Stomach (tissue), 9 donors: ENCODE data around the gene RAB22A. TPM values are rescaled to one million over a fixed set of nuclear protein-coding genes. Genes with fewer than 3 reads are reported as not detected.

ENCODE experiments used
- DNase-seq, 2 donors: peaks; one replicate each; pipeline versions ENCODE4 v3.0.0 to v3.0.0-alpha.2; 2013 to 2019
- H3K27ac ChIP-seq, 5 donors: fragments of 200-600 bp in 4 of 5; sonication (generic) in 4 of 5; one replicate each; pipeline ENCODE4 v1.5.1; 2013 to 2019; ENCODE audit warnings: mild to moderate bottlenecking in 1 of 5, moderate library complexity in 1 of 5
- H3K27me3 ChIP-seq, 3 donors: fragments of 200-600 bp; sonication (generic); one replicate each; pipeline ENCODE4 v1.5.1; 2017 to 2019; ENCODE audit warnings: mixed run types in 1 of 3
- H3K36me3 ChIP-seq, 4 donors: fragments of 200-600 bp; sonication (generic); 1 replicate in 3 of 4; 2 replicates in 1 of 4; pipeline ENCODE4 v1.5.1; 2016 to 2019
- H3K4me1 ChIP-seq, 4 donors: fragments of 200-600 bp; sonication (generic); one replicate each; pipeline ENCODE4 v1.5.1; 2016 to 2019
- H3K4me3 ChIP-seq, 4 donors: fragments of 200-600 bp; sonication (generic) in 3 of 4; one replicate each; pipeline ENCODE4 v1.5.1; 2016 to 2019; ENCODE audit warnings: mild to moderate bottlenecking in 1 of 4
- H3K9me3 ChIP-seq, 4 donors: fragments of 200-600 bp; sonication (generic); one replicate each; pipeline ENCODE4 v1.5.1; 2016 to 2019
- EP300 ChIP-seq: sonication (generic); formaldehyde crosslinking; IDR thresholded peaks from one replicate; pipeline ENCODE4 v1.6.1; 2017; ENCODE audit warnings: antibody characterized with exemption
- POLR2A ChIP-seq, 4 donors: fragments of 450-650 bp; IDR thresholded peaks; one replicate each; pipeline ENCODE4 v1.6.1; 2016; ENCODE audit warnings: antibody characterized with exemption in 4 of 4, control low read depth in 2 of 4, mild to moderate bottlenecking in 1 of 4, moderate library complexity in 1 of 4
- POLR2AphosphoS5 ChIP-seq, 3 donors: sonication (generic); formaldehyde crosslinking; IDR thresholded peaks; one replicate each; pipeline ENCODE4 v1.6.1; 2016; ENCODE audit warnings: antibody characterized with exemption in 3 of 3
- WGBS, 5 donors: extraction: QIAGEN DNeasy Blood & Tissue Kit in 3 of 5; methylation state at CpG; one replicate each; pipeline versions ENCODE4 v1.1.5 to v1.1.7; 2013 to 2018; 5-methylcytosine and 5-hydroxymethylcytosine counted together
- intact Hi-C: fragments of 100-400 bp; cut with DNase I; formaldehyde crosslinking; loops from one replicate; pipeline ENCODE4 v1.15.1; 2023; ENCODE audit warnings: low total_unique reads
- polyA plus RNA-seq, 3 donors: library from polyadenylated mRNA; stranded (reverse); fragments of 200-250 nt; gene quantifications; one replicate each; pipeline ENCODE4 v1.2.3, GENCODE V29; 2013
- total RNA-seq, 5 donors: library from RNA; depleted of rRNA; stranded (reverse); fragments of >200 nt; gene quantifications; one replicate each; pipeline versions ENCODE4 v1.1.0 to v1.2.3, GENCODE V29; 2014 to 2016
- TF ChIP-seq, protein P1 (sequence below), 7 experiments: fragments of 450-650 bp in 4 of 7; fragments of 200-600 bp in 3 of 7; sonication (generic) in 3 of 7; IDR thresholded peaks; one replicate each; pipeline ENCODE4 v1.5.1; 2016 to 2019; ENCODE audit warnings: antibody characterized with exemption in 7 of 7, control low read depth in 2 of 7, mild to moderate bottlenecking in 1 of 7
- donor health status: healthy with polysubstance abuse.
- donor health status: Bipolar disorder and iron deficiency.
- donor health status: healthy.

Gene RAB22A
- total and polyA plus RNA-seq, 8 donors = 2.9 to 19.3 (median 8.5) TPM

GRCh38 chr20:58330687-58331086 is 21.2 kb downstream of the RAB22A start:
- intact Hi-C loops = no loop called here
- no peak overlapping the region for H3K27ac ChIP-seq
- peaks cover 0 to 4% (median 0%) of the 10 kb centered on the region in 4 donors for H3K36me3 ChIP-seq
- no peaks in the 10 kb centered on the region for H3K9me3 ChIP-seq
- H3K4me1 ChIP-seq = peaks cover 0 to 39% (median 23%) of the 10 kb centered on the region in 4 donors
- H3K27me3 ChIP-seq = no peaks in the 10 kb centered on the region
- 64 to 92% (median 80%) methylated on average over 1 of the region's 1 CpG for whole genome bisulfite sequencing, 5 donors
- TF ChIP-seq EP300 (no peak), POLR2A (IDR thresholded peaks at IDR 0.05) (no peak), POLR2AphosphoS5 (IDR thresholded peaks at IDR 0.05) (no peak)
- TF ChIP-seq, protein P1, sequence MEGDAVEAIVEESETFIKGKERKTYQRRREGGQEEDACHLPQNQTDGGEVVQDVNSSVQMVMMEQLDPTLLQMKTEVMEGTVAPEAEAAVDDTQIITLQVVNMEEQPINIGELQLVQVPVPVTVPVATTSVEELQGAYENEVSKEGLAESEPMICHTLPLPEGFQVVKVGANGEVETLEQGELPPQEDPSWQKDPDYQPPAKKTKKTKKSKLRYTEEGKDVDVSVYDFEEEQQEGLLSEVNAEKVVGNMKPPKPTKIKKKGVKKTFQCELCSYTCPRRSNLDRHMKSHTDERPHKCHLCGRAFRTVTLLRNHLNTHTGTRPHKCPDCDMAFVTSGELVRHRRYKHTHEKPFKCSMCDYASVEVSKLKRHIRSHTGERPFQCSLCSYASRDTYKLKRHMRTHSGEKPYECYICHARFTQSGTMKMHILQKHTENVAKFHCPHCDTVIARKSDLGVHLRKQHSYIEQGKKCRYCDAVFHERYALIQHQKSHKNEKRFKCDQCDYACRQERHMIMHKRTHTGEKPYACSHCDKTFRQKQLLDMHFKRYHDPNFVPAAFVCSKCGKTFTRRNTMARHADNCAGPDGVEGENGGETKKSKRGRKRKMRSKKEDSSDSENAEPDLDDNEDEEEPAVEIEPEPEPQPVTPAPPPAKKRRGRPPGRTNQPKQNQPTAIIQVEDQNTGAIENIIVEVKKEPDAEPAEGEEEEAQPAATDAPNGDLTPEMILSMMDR (IDR thresholded peaks at IDR 0.05) = no peak
- peak in 1 of 2 donors; percentile 77 for DNase-seq
- no peak overlapping the region for H3K4me3 ChIP-seq

- no peaks in the 10 kb centered on the region for H3K27me3 ChIP-seq
- TF ChIP-seq EP300 (no peak), POLR2AphosphoS5 (IDR thresholded peaks at IDR 0.05) (no peak), POLR2A (IDR thresholded peaks at IDR 0.05) (no peak)
- TF ChIP-seq, protein P1 (IDR thresholded peaks at IDR 0.05) = no peak
- no peak overlapping the region for H3K27ac ChIP-seq
- peaks cover 0 to 4% (median 0%) of the 10 kb centered on the region in 4 donors for H3K36me3 ChIP-seq
- H3K4me3 ChIP-seq = no peak overlapping the region
- 61 to 80% (median 72%) methylated on average over 3 of the region's 3 CpGs for WGBS, 5 donors
- DNase-seq = no peak
- peaks cover 0 to 32% (median 18%) of the 10 kb centered on the region in 4 donors for H3K4me1 ChIP-seq
- no peaks in the 10 kb centered on the region for H3K9me3 ChIP-seq
- intact Hi-C loops = no loop called here
Observed at GRCh38 chr20:58331961-58332551, 22.5 kb downstream of the RAB22A start.

GRCh38 chr20:58339741-58340140 is 30.2 kb downstream of the RAB22A start:
- Histone ChIP-seq H3K27me3 (no peaks in the 10 kb centered on the region), H3K4me1 (peaks cover 0 to 10% (median 0%) of the 10 kb centered on the region in 4 donors), H3K36me3 (peaks cover 1 to 17% (median 13%) of the 10 kb centered on the region in 4 donors), H3K4me3 (no peak overlapping the region), H3K27ac (no peak overlapping the region), H3K9me3 (no peaks in the 10 kb centered on the region)
- TF ChIP-seq POLR2AphosphoS5 (IDR thresholded peaks at IDR 0.05) (no peak), POLR2A (IDR thresholded peaks at IDR 0.05) (no peak), EP300 (no peak)
- TF ChIP-seq, protein P1 (IDR thresholded peaks at IDR 0.05) = no peak
- intact Hi-C loops = no loop called here
- 89 to 98% (median 97%) methylated on average over 6 of the region's 6 CpGs for WGBS, 5 donors
- DNase-seq = no peak

DNA sequence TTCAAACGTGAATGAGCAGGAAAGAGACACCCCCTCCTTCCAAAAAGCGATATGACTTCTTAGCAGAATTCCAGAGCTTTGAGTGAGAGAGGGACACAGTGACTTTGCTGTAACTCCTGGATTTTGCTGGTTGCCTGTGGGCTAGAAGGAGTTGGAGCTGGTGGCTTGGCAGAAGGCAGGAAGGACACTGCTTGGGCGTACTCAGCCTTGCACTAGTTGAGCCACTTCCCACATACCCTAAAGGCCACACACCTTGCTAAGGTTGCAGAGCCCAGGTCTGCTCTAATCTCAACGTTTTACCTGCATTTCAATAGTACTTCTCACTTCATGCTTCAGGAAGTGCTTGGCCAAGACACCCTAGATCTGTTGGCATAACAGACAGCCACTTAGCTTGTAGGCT is 30.6 kb downstream of the RAB22A start:
- TF ChIP-seq, protein P1 (IDR thresholded peaks at IDR 0.05) = no peak
- TF ChIP-seq POLR2A (IDR thresholded peaks at IDR 0.05) = no peak
- no peak for TF ChIP-seq EP300
- no peak for TF ChIP-seq POLR2AphosphoS5 (IDR thresholded peaks at IDR 0.05)
- 88 to 91% (median 90%) methylated on average over 4 of the region's 4 CpGs for WGBS, 5 donors
- peaks cover 5 to 21% (median 17%) of the 10 kb centered on the region in 4 donors for H3K36me3 ChIP-seq

More for the DNA sequence above, 30.6 kb downstream of the RAB22A start:
- intact Hi-C loops = no loop called here
- H3K4me3 ChIP-seq = no peak overlapping the region
- no peak overlapping the region for H3K27ac ChIP-seq
- no peak for DNase-seq
- no peaks in the 10 kb centered on the region for H3K27me3 ChIP-seq
- H3K9me3 ChIP-seq = no peaks in the 10 kb centered on the region
- peaks cover 0 to 10% (median 0%) of the 10 kb centered on the region in 4 donors for H3K4me1 ChIP-seq
